IMR-90 (cell line): ENCODE data around the gene NUDT9. TPM values are rescaled to one million over a fixed set of nuclear protein-coding genes. Genes with fewer than 3 reads are reported as not detected.

Experiments
- ATAC-seq: fragments of 200-7000 bp; cut with Tn5 transposase; 2 replicates; pipeline ENCODE4 v1.9.1; 2020; ENCODE audit warnings: low read depth, mild to moderate bottlenecking, moderate library complexity
- BruUV-seq: library from RNA; stranded (reverse); fragments of 400-500 nt; replicated peaks from 2 replicates; lab custom pipeline; 2021; lab: Mats Ljungman, UMichigan
- CTCF ChIA-PET: fragments of 300-600 bp; formaldehyde crosslinking; extraction: SDS; loops from one replicate; lab custom pipeline; 2021; ENCODE audit warnings: antibody characterized with exemption; lab: Yijun Ruan, JAX
- POLR2A ChIA-PET: fragments of 300-600 bp; sonication (Branson Sonifier 250); formaldehyde crosslinking; loops from one replicate; lab custom pipeline; 2022; ENCODE audit warnings: antibody characterized with exemption; ENCODE audit not compliant: unreplicated experiment; lab: Charles Lee
- DNase-seq: peaks from one replicate; pipeline ENCODE4 v3.0.0; 2013
- H2AFZ ChIP-seq: replicated peaks from 2 replicates; pipeline ENCODE3; 2013; ENCODE audit warnings: low read length, mild to moderate bottlenecking; ENCODE audit not compliant: poor library complexity
- H2AK5ac ChIP-seq: 2 replicates; pipeline ENCODE4 v1.6.1; 2013; ENCODE audit warnings: low read depth, low read length, inconsistent platforms
- H2AK9ac ChIP-seq: replicated peaks from 2 replicates; pipeline ENCODE3; 2013; ENCODE audit warnings: mild to moderate bottlenecking, low read depth, low read length, moderate library complexity; ENCODE audit not compliant: poor library complexity
- H2BK120ac ChIP-seq: 2 replicates; pipeline ENCODE4 v1.6.1; 2013; ENCODE audit warnings: low read depth, low read length, inconsistent platforms
- H2BK15ac ChIP-seq: 3 replicates; pipeline ENCODE4 v1.6.1; 2013; ENCODE audit warnings: low read depth, low read length, inconsistent platforms
- H2BK20ac ChIP-seq: 2 replicates; pipeline ENCODE4 v1.6.1; 2013; ENCODE audit warnings: low read depth, mild to moderate bottlenecking, inconsistent platforms, low read length, moderate library complexity
- H2BK5ac ChIP-seq: 2 replicates; pipeline ENCODE4 v1.6.1; 2013; ENCODE audit warnings: mild to moderate bottlenecking, low read depth, low read length, inconsistent platforms; ENCODE audit not compliant: poor library complexity, severe bottlenecking
- H3K14ac ChIP-seq: replicated peaks from 2 replicates; pipeline ENCODE4 v1.6.1; 2013; ENCODE audit warnings: low read depth, low read length, inconsistent platforms
- H3K18ac ChIP-seq: 2 replicates; pipeline ENCODE4 v1.6.1; 2013; ENCODE audit warnings: low read depth, low read length, control low read depth
- H3K23ac ChIP-seq: 2 replicates; pipeline ENCODE4 v1.6.1; 2013; ENCODE audit warnings: low read depth, low read length, inconsistent platforms
- H3K27ac ChIP-seq: 2 replicates; pipeline ENCODE4 v1.5.1; 2013; ENCODE audit warnings: mild to moderate bottlenecking, control low read depth, low read length; ENCODE audit not compliant: insufficient read depth
- H3K27me3 ChIP-seq: 2 replicates; pipeline ENCODE4 v1.6.1; 2013; ENCODE audit warnings: low read length; ENCODE audit not compliant: control insufficient read depth, insufficient read depth
- H3K36me3 ChIP-seq: 2 replicates; pipeline ENCODE4 v1.6.1; 2013; ENCODE audit warnings: low read length, mixed read lengths; ENCODE audit not compliant: control insufficient read depth, insufficient read depth
- H3K4ac ChIP-seq: 2 replicates; pipeline ENCODE4 v1.6.1; 2013; ENCODE audit warnings: low read depth, low read length, inconsistent platforms
- H3K4me1 ChIP-seq: 2 replicates; pipeline ENCODE4 v1.6.1; 2013; ENCODE audit warnings: low read length, mixed read lengths; ENCODE audit not compliant: control insufficient read depth, insufficient read depth
- H3K4me2 ChIP-seq: 2 replicates; pipeline ENCODE4 v1.6.1; 2013; ENCODE audit warnings: low read depth, mild to moderate bottlenecking, control low read depth, low read length, moderate library complexity
- H3K4me3 ChIP-seq: 2 replicates; pipeline ENCODE4 v1.5.1; 2013; ENCODE audit warnings: low read depth, mild to moderate bottlenecking, control low read depth, low read length, moderate library complexity; ENCODE audit not compliant: insufficient read depth
- H3K56ac ChIP-seq: 2 replicates; pipeline ENCODE4 v1.6.1; 2013; ENCODE audit warnings: low read length, inconsistent platforms; ENCODE audit not compliant: insufficient read depth; ENCODE audit errors: extremely low read depth
- H3K79me1 ChIP-seq, 2 experiments: 2 replicates each; pipeline ENCODE4 v1.6.1; 2013; ENCODE audit warnings: low read length in 2 of 2, inconsistent platforms in 1 of 2, low read depth in 1 of 2
- H3K9ac ChIP-seq: 2 replicates; pipeline ENCODE4 v1.6.1; 2013; ENCODE audit warnings: low read depth, low read length, control low read depth
- H3K9me1 ChIP-seq: 2 replicates; pipeline ENCODE4 v1.6.1; 2013; ENCODE audit warnings: low read length, inconsistent platforms; ENCODE audit not compliant: insufficient read depth
- H3K9me3 ChIP-seq: 2 replicates; pipeline ENCODE4 v1.6.1; 2013; ENCODE audit warnings: low read length; ENCODE audit not compliant: control insufficient read depth, insufficient read depth
- H4K20me1 ChIP-seq: 2 replicates; pipeline ENCODE4 v1.6.1; 2013; ENCODE audit warnings: low read length, inconsistent platforms; ENCODE audit not compliant: insufficient read depth
- H4K5ac ChIP-seq: 2 replicates; pipeline ENCODE4 v1.6.1; 2013; ENCODE audit warnings: mild to moderate bottlenecking, low read depth, low read length, control low read depth
- H4K8ac ChIP-seq, 2 experiments: 2 replicates each; pipeline ENCODE4 v1.6.1; 2013; ENCODE audit warnings: low read depth in 2 of 2, low read length in 2 of 2, control low read depth in 1 of 2, inconsistent platforms in 1 of 2
- H4K91ac ChIP-seq: 2 replicates; pipeline ENCODE4 v1.6.1; 2013; ENCODE audit warnings: low read depth, low read length, inconsistent platforms; ENCODE audit not compliant: insufficient read depth
- BHLHE40 ChIP-seq: fragments of 150-350 bp; IDR thresholded peaks from 2 replicates; pipeline ENCODE4 v1.6.1; 2016; ENCODE audit warnings: mild to moderate bottlenecking, low read depth, low read length
- CHD1 ChIP-seq: IDR thresholded peaks from 2 replicates; pipeline ENCODE4 v1.6.1; 2012; ENCODE audit warnings: low read depth, low read length, improper control_type of control experiment
- FOS ChIP-seq: fragments of 150-350 bp; IDR thresholded peaks from 2 replicates; pipeline ENCODE4 v1.6.1; 2016; ENCODE audit warnings: low read depth, low read length
- MAFK ChIP-seq: IDR thresholded peaks from 2 replicates; pipeline ENCODE4 v1.6.1; 2012; ENCODE audit warnings: low read depth, low read length, improper control_type of control experiment
- MAZ ChIP-seq: IDR thresholded peaks from 2 replicates; pipeline ENCODE4 v1.6.1; 2012; ENCODE audit warnings: low read depth, mild to moderate bottlenecking, low read length, improper control_type of control experiment, moderate library complexity, borderline replicate concordance
- MXI1 ChIP-seq: IDR thresholded peaks from 2 replicates; pipeline ENCODE4 v1.6.1; 2012; ENCODE audit warnings: low read depth, mild to moderate bottlenecking, low read length, moderate library complexity, borderline replicate concordance
- NFE2L2 ChIP-seq: fragments of 150-350 bp; IDR thresholded peaks from 2 replicates; pipeline ENCODE4 v1.6.1; 2016; ENCODE audit warnings: low read depth, mild to moderate bottlenecking, low read length
- POLR2A ChIP-seq: IDR thresholded peaks from 2 replicates; pipeline ENCODE4 v1.6.1; 2012; ENCODE audit warnings: mild to moderate bottlenecking, low read depth, low read length
- RCOR1 ChIP-seq: IDR thresholded peaks from 2 replicates; pipeline ENCODE4 v1.6.1; 2012; ENCODE audit warnings: mild to moderate bottlenecking, low read length, improper control_type of control experiment; ENCODE audit not compliant: insufficient replicate concordance
- SMC3 ChIP-seq: fragments of 150-350 bp; IDR thresholded peaks from 2 replicates; pipeline ENCODE4 v1.6.1; 2016; ENCODE audit warnings: low read depth, mild to moderate bottlenecking, antibody characterized with exemption, low read length, moderate library complexity
- USF2 ChIP-seq: fragments of 150-350 bp; IDR thresholded peaks from 2 replicates; pipeline ENCODE4 v1.6.1; 2017; ENCODE audit warnings: mild to moderate bottlenecking, antibody characterized with exemption, low read length, low read depth
- WGBS, 2 experiments: methylation state at CpG; one replicate each; pipeline versions ENCODE4 v1.1.5 to v1.1.7; 2013; ENCODE audit warnings: missing lambda C conversion rate in 2 of 2; ENCODE audit not compliant: insufficient read length in 1 of 2; ENCODE audit errors: extremely low coverage in 2 of 2; 5-methylcytosine and 5-hydroxymethylcytosine counted together
- dilution Hi-C: fragments of 300-500 bp; cut with HindIII; formaldehyde crosslinking; loops from one replicate; pipeline ENCODE4 v1.14.3; 2018; ENCODE audit warnings: low sequenced_read_pairs; ENCODE audit not compliant: unreplicated experiment
- in situ Hi-C: fragments of 300-500 bp; cut with MboI; formaldehyde crosslinking; loops from 3 replicates; pipeline ENCODE4 v1.14.3; 2019; ENCODE audit warnings: low sequenced_read_pairs, inconsistent platforms, mixed read lengths
- intact Hi-C: fragments of 100-400 bp; cut with micrococcal nuclease; formaldehyde crosslinking; loops from 2 replicates; pipeline ENCODE4 v1.10.0; 2022
- polyA plus RNA-seq, 3 experiments: library from polyadenylated mRNA; depleted of rRNA; stranded (reverse); fragments of >200 nt; gene quantifications; 2 replicates each; pipeline ENCODE4 v1.2.3, GENCODE V29; 2012; ENCODE audit warnings: low replicate concordance in 1 of 3
- total RNA-seq: library from RNA; depleted of rRNA; stranded (reverse); fragments of >200 nt; gene quantifications from 2 replicates; pipeline ENCODE4 v1.2.3, GENCODE V29; 2012

The NUDT9 gene
- total and polyA plus RNA-seq, 2 of the 4 experiments (the other 2 are of a cell fraction) = 10.0 to 23.5 TPM

- 86% methylated on average over 2 of the region's 4 CpGs; no CpG with 5 or more reads in 1 of the 2 experiments for WGBS, 2 experiments
- no peak for DNase-seq
- intact Hi-C loops = loop anchor here (1.0 to 5.0 kb wide), 2 partner anchors 43 to 44 kb away; no protein-coding TSS in a partner anchor
- peaks cover 4% of the 10 kb centered on the region for H3K4me1 ChIP-seq
- no peak overlapping the region for H2BK20ac ChIP-seq
- H4K5ac ChIP-seq = no peak overlapping the region
- no peaks in the 10 kb centered on the region for H3K9me3 ChIP-seq
- no peak overlapping the region for H2AFZ ChIP-seq
- H4K8ac ChIP-seq = no peak overlapping the region
- H3K4ac ChIP-seq = no peak overlapping the region
- no peak overlapping the region for H3K14ac ChIP-seq
- H3K56ac ChIP-seq = no peak overlapping the region
- H4K20me1 ChIP-seq = no peaks in the 10 kb centered on the region; the same call in 1 of the 2 replicates
- no peaks in the 10 kb centered on the region; the same call in 1 of the 2 replicates for H3K9me1 ChIP-seq
- no peak overlapping the region for H3K23ac ChIP-seq
- no peak overlapping the region for H3K4me3 ChIP-seq
- in situ Hi-C loops = no loop called here
- H3K36me3 ChIP-seq = no peaks in the 10 kb centered on the region
- H3K4me2 ChIP-seq = no peak overlapping the region
- H3K27ac ChIP-seq = no peak overlapping the region
- no peak overlapping the region for H2BK15ac ChIP-seq
- POLR2A ChIA-PET = no interaction called here
- no peak overlapping the region for H3K18ac ChIP-seq
- CTCF ChIA-PET = interaction anchor here (1.0 kb wide), 1 partner anchor 29 kb away, joined by 3 read pairs; the partner anchor contains the start of gene HSD17B11
- no peak overlapping the region for H2AK9ac ChIP-seq
- H2BK120ac ChIP-seq = no peak overlapping the region
- dilution Hi-C loops = no loop called here
- no peak overlapping the region for H3K9ac ChIP-seq
- no TSS peak for BruUV-seq
- H2AK5ac ChIP-seq = no peak overlapping the region
- H2BK5ac ChIP-seq = no peak overlapping the region
- peaks cover 16 to 33% of the 10 kb centered on the region in 2 experiments; a peak in 3 of 4 replicates for H3K79me1 ChIP-seq
- ATAC-seq = no peak
- H3K27me3 ChIP-seq = no peaks in the 10 kb centered on the region
- no peak for TF ChIP-seq MAZ
- TF ChIP-seq FOS = no peak
- no peak for TF ChIP-seq POLR2A
- no peak for TF ChIP-seq MXI1
- no peak for TF ChIP-seq RCOR1
- no peak for TF ChIP-seq NFE2L2
- TF ChIP-seq CHD1 = no peak
- TF ChIP-seq USF2 = no peak
- no peak for TF ChIP-seq BHLHE40
- TF ChIP-seq SMC3 = no peak
- no peak for TF ChIP-seq MAFK
- no peak overlapping the region for H4K91ac ChIP-seq
Observed at GRCh38 chr4:87420276-87420830, 2.0 kb upstream of the NUDT9 start.
